ENCODE results near the gene FANCI.

GRCh38 chr15:89198934-89199333, 44.8 kb upstream of the FANCI start:
- TF ChIP-seq EZH2 (IDR thresholded peaks at IDR 0.05; ENCODE audit: insufficient read depth, poor library complexity, severe bottlenecking) (no peak), EZH2phosphoT487 (IDR thresholded peaks at IDR 0.05; ENCODE audit: insufficient read depth, low read depth) (no peak)

Data from GM23248 (cell line).